ENCODE results near the gene TFDP1.

DNA sequence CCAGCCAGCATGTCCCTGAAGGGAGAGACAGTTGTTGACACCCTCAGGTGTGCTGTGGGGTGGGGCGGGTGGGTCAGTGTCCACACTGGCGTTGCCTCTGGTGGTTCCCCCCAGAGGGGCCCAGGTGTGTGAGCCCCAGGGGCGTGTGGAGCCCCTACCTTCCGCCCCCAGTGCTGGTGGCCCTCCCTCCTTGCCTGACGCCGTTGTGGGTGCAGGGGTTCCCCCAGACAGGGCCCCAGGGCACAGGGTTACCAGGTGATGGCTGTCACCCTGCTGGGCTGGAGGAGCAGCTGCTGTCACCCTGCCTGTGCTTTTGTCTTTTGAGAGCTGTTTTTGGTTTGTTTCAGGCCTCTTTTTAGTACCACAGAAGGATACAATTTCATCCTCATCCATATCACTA is 46.3 kb downstream of the TFDP1 start:
- TF ChIP-seq, protein P1, sequence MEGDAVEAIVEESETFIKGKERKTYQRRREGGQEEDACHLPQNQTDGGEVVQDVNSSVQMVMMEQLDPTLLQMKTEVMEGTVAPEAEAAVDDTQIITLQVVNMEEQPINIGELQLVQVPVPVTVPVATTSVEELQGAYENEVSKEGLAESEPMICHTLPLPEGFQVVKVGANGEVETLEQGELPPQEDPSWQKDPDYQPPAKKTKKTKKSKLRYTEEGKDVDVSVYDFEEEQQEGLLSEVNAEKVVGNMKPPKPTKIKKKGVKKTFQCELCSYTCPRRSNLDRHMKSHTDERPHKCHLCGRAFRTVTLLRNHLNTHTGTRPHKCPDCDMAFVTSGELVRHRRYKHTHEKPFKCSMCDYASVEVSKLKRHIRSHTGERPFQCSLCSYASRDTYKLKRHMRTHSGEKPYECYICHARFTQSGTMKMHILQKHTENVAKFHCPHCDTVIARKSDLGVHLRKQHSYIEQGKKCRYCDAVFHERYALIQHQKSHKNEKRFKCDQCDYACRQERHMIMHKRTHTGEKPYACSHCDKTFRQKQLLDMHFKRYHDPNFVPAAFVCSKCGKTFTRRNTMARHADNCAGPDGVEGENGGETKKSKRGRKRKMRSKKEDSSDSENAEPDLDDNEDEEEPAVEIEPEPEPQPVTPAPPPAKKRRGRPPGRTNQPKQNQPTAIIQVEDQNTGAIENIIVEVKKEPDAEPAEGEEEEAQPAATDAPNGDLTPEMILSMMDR (IDR thresholded peaks at IDR 0.05 in 8 of 11, conservative IDR thresholded peaks at IDR 0.05 in 3 of 11), result no peak
- TF ChIP-seq POLR2A (IDR thresholded peaks at IDR 0.05) (no peak), POLR2AphosphoS5 (IDR thresholded peaks at IDR 0.05) (no peak)

Measured in spleen (tissue), 7 donors.